OCI-LY1 (cell line): ENCODE data around the gene SETDB1.

ENCODE experiments used
- EZH2 ChIP-seq: fragments of 200-600 bp; sonication (generic), shearing (Covaris generic); IDR thresholded peaks from 2 replicates; pipeline ENCODE4 v1.8.0; 2017; ENCODE audit warnings: borderline replicate concordance, mixed run types, mild to moderate bottlenecking, antibody characterized with exemption, low read length, moderate library complexity, mixed read lengths
- TF ChIP-seq, protein P1 (sequence below): fragments of 200-600 bp; sonication (generic), shearing (Covaris generic); IDR thresholded peaks from 2 replicates; pipeline ENCODE4 v1.5.1; 2017; ENCODE audit warnings: mild to moderate bottlenecking, antibody characterized with exemption, low read length, moderate library complexity, mixed read lengths

DNA sequence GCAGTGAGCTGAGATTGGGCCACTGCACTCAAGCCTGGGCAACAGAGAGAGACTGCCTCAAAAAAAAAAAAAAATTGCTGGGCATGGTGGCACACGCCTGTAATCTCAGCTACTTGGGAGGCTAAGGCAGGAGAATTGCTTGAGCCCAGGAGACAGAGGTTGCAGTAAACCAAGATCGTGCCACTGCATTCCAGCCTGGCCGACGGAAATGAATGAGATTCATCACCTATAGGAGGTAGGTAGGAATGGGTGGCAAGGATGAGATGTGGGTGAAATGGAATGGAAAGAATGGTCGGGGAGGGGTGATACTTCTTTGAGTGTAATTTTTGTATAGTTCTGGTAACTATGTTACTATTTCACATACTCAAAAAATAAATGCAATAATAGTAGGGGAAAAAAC, 23.8 kb upstream of the SETDB1 start:
- TF ChIP-seq, protein P1, sequence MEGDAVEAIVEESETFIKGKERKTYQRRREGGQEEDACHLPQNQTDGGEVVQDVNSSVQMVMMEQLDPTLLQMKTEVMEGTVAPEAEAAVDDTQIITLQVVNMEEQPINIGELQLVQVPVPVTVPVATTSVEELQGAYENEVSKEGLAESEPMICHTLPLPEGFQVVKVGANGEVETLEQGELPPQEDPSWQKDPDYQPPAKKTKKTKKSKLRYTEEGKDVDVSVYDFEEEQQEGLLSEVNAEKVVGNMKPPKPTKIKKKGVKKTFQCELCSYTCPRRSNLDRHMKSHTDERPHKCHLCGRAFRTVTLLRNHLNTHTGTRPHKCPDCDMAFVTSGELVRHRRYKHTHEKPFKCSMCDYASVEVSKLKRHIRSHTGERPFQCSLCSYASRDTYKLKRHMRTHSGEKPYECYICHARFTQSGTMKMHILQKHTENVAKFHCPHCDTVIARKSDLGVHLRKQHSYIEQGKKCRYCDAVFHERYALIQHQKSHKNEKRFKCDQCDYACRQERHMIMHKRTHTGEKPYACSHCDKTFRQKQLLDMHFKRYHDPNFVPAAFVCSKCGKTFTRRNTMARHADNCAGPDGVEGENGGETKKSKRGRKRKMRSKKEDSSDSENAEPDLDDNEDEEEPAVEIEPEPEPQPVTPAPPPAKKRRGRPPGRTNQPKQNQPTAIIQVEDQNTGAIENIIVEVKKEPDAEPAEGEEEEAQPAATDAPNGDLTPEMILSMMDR: no peak
- no peak for TF ChIP-seq EZH2
